Measurements from ENCODE around the gene BCDIN3D. TPM values are rescaled to one million over a fixed set of nuclear protein-coding genes. Genes with fewer than 3 reads are reported as not detected.
A peak's percentile ranks its signal among the peaks of the same experiment; 100 is the strongest.

BCDIN3D gene
- total RNA-seq, 2 experiments from 2014 or later = 8.9 to 9.9 TPM

DNA sequence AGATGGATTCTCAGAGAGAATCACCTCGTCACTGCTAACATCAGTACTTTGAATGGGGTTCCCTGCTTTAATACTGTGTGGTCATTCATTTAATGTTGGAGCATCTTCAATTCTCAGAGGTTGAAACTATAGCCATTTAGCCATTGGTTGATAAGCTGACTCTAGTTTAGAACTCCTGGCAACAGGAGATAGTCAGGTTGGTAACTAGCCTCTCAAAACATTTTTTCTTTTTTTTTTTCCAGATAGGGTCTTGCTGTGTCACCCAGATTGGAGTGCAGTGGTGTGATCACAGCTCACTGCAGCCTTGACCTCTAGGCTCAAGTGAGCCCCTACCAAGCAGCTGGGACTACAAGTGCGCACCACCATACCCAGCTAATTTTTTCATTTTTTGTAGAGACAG, 11.2 kb downstream of the BCDIN3D start:
- Mint-ChIP-seq H3K27me3 (peaks cover 26% of the 10 kb centered on the region), H3K27ac (no peak overlapping the region), H3K4me3 (no peak overlapping the region), H3K9me3 (no peaks in the 10 kb centered on the region), H3K36me3 (ENCODE audit: low read depth) (no peaks in the 10 kb centered on the region), H3K4me1 (peaks cover 13% of the 10 kb centered on the region)
- POLR2A ChIA-PET = interaction anchor here (1.5 kb wide), 1 partner anchor 10 kb away, joined by 6 read pairs; no protein-coding TSS in a partner anchor
- CTCF ChIA-PET = interaction anchor here (1.2 kb wide), 1 partner anchor 55 kb away, joined by 3 read pairs; no protein-coding TSS in a partner anchor
- no peak for DNase-seq

GRCh38 chr12:49828133-49829091, 14.5 kb downstream of the BCDIN3D start, which contains the start of gene NCKAP5L:
TSS of gene NCKAP5L (minus strand) at chr12:49828413. CDS start at chr12:49804044, 24,369 bp downstream.
- DNase-seq = peak; percentile 90
- Mint-ChIP-seq H3K4me3 (peak within 1 kb of the TSS; percentile 79), H3K27ac (peak within 1 kb of the TSS; percentile 26), H3K9me3 (no peaks in the 10 kb centered on the region), H3K4me1 (peaks cover 13% of the 10 kb centered on the region), H3K27me3 (peaks cover 32% of the 10 kb centered on the region), H3K36me3 (ENCODE audit: low read depth) (no peaks in the 10 kb centered on the region)
- CTCF ChIA-PET = interaction anchor here (0.7 to 2.8 kb wide), 6 partner anchors 11 to 191 kb away, joined by 3 to 14 read pairs (median 4); partner anchors contain the start of gene TMBIM6
- POLR2A ChIA-PET = interaction anchor here (0.8 to 5.7 kb wide), 4 partner anchors 9 to 158 kb away, joined by 3 to 37 read pairs (median 8); partner anchors contain the start of genes BCDIN3D and TMBIM6

DNA sequence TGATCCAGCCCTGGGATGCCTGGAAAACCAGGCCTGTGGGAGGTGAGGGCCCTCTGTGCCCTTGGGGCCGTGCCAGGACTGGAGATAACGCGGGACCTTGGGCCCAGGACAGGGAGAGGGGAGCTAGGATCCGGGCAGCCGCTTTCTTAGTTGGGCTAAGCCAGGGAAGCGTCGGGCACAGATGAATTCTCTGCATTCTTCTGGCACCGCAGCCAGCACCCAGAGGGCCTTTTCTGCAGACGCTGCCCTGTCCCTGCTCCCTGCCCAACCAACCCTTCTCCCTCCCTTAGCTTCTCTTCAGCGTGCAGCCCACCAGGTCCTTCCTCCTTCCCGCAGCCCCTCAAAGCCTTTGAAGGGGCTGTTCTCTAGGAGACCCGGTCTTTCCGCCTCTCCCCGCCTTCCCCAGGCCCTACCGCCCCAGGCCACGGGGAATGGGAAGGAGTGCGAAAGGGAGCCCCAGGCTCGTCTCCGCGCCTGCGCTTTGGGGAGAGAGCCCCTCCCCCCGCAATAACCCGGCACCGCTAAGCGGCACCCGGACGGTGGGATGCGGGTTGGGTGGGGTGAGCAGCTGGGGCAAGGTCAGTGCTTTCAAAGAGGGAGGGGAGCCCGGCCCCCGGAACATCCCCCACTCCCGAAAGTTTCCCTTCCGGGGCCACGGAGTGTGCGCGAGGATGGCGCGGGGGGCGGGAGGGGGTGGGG, 15.4 kb downstream of the BCDIN3D start:
- Mint-ChIP-seq H3K27me3 (peaks cover 32% of the 10 kb centered on the region), H3K4me3 (peak overlapping the region; percentile 49), H3K4me1 (peaks cover 15% of the 10 kb centered on the region), H3K36me3 (ENCODE audit: low read depth) (no peaks in the 10 kb centered on the region), H3K9me3 (no peaks in the 10 kb centered on the region), H3K27ac (no peak overlapping the region)
- ChIA-PET CTCF (interaction anchor here (0.7 to 2.8 kb wide), 3 partner anchors 10 to 87 kb away, joined by 4 to 14 read pairs (median 5); partner anchors contain the start of gene TMBIM6), POLR2A (interaction anchor here (1.6 to 5.7 kb wide), 3 partner anchors 14 to 157 kb away, joined by 4 to 37 read pairs (median 12); partner anchors contain the start of genes BCDIN3D and TMBIM6)
- DNase-seq = peak; percentile 25

- Mint-ChIP-seq H3K27ac (no peak overlapping the region), H3K4me1 (peaks cover 15% of the 10 kb centered on the region), H3K36me3 (ENCODE audit: low read depth) (no peaks in the 10 kb centered on the region), H3K4me3 (peak overlapping the region; percentile 49), H3K27me3 (peaks cover 32% of the 10 kb centered on the region), H3K9me3 (no peaks in the 10 kb centered on the region)
- no peak for DNase-seq
- ChIA-PET CTCF (interaction anchor here (1.3 to 1.9 kb wide), 2 partner anchors 12 to 86 kb away, joined by 4 read pairs; partner anchors contain the start of gene TMBIM6), POLR2A (interaction anchor here (1.6 to 5.7 kb wide), 2 partner anchors 15 to 156 kb away, joined by 4 to 37 read pairs; partner anchors contain the start of gene BCDIN3D)
Observed at GRCh38 chr12:49827051-49827400, 15.9 kb downstream of the BCDIN3D start.

DNA sequence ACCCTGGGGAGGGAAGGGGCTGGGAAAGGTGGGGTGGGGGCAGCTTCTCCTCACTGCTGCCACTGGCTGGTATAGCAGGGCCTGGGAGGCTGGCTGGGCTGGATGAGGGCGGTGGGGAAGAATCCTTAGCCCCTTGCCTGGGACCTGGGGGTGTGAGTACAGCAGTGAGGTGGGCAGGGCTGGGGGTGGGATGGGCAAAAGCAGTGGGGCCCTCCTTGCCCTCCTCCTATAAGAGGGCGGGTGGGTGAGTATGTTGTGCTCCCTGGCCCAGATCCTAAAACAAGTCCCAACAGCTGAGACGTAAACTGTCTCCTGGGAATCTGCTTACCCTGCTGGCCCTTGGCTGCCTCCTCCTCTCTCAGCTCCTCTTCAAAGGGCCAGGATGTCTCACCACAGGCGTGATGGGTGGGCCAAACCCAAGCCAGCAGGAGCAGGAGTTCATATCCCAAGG, 16.9 kb downstream of the BCDIN3D start:
- Mint-ChIP-seq H3K9me3 (no peaks in the 10 kb centered on the region), H3K4me3 (no peak overlapping the region)
- CTCF ChIA-PET = interaction anchor here (0.6 to 1.3 kb wide), 2 partner anchors 13 to 167 kb away, joined by 3 to 4 read pairs; no protein-coding TSS in a partner anchor

GRCh38 chr12:49825360-49825970, 17.4 kb downstream of the BCDIN3D start:
- CTCF ChIA-PET = interaction anchor here (0.6 kb wide), 1 partner anchor 168 kb away, joined by 3 read pairs; no protein-coding TSS in a partner anchor
- H3K27ac Mint-ChIP-seq = no peak overlapping the region
- no peak for DNase-seq
- H3K4me3 Mint-ChIP-seq = no peak overlapping the region
- POLR2A ChIA-PET = interaction anchor here (5.7 kb wide), 1 partner anchor 16 kb away, joined by 37 read pairs; the partner anchor contains the start of gene BCDIN3D
- peaks cover 24% of the 10 kb centered on the region for H3K4me1 Mint-ChIP-seq
- H3K9me3 Mint-ChIP-seq = no peaks in the 10 kb centered on the region
- H3K36me3 Mint-ChIP-seq (ENCODE audit: low read depth) = no peaks in the 10 kb centered on the region
- peaks cover 28% of the 10 kb centered on the region for H3K27me3 Mint-ChIP-seq

More for the DNA sequence above, 16.9 kb downstream of the BCDIN3D start:
- Mint-ChIP-seq H3K4me1 (peaks cover 21% of the 10 kb centered on the region), H3K27ac (no peak overlapping the region), H3K36me3 (ENCODE audit: low read depth) (no peaks in the 10 kb centered on the region), H3K27me3 (peaks cover 28% of the 10 kb centered on the region)
- POLR2A ChIA-PET = interaction anchor here (5.7 kb wide), 1 partner anchor 16 kb away, joined by 37 read pairs; the partner anchor contains the start of gene BCDIN3D
- DNase-seq = no peak

DNA sequence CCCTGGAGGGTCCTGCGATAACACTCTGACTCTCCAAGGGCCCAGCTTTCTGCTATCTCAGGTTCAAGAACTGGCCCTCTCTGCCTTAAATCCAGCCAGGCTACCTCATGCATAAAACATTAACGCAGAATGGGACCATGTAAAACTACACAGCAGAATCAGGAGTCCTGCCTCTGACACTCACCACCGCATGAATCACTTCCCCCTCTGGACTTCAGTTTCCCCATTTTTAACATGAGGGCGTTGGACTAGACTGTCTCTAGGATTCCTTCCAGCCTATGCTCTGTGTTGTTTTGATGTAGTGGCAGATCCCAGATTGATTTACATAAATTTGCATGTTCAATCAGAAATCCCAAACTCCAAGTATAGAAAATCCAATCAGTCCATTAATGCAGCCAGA, 18.0 kb downstream of the BCDIN3D start:
- Mint-ChIP-seq H3K27ac (no peak overlapping the region), H3K9me3 (no peaks in the 10 kb centered on the region), H3K36me3 (ENCODE audit: low read depth) (no peaks in the 10 kb centered on the region), H3K4me3 (no peak overlapping the region), H3K27me3 (peaks cover 22% of the 10 kb centered on the region), H3K4me1 (peaks cover 24% of the 10 kb centered on the region)
- ChIA-PET POLR2A (interaction anchor here (0.6 kb wide), 1 partner anchor 20 kb away, joined by 3 read pairs; no protein-coding TSS in a partner anchor), CTCF (interaction anchor here (0.5 to 0.9 kb wide), 2 partner anchors 42 to 1088 kb away, joined by 3 read pairs; no protein-coding TSS in a partner anchor)
- DNase-seq = no peak

DNA sequence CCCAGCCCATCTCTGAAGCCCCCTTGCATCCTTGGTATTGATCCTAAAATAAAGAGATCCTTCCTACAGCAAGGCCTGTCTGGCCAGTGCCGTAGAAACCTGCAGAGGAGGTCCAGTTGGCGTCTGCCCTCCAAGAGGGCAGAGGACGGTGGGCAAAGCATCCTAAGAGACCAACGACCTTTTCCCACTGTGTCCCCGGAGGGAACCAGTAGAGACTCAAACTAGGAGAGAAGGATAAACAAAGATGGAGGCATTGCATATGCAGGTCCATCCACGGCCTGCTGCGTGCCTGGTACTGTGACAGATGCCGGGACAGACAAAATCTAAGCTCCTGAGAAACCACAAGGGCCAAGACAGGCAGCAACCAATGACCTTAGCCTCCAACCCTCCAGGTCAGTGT, 18.5 kb downstream of the BCDIN3D start:
- H3K4me1 Mint-ChIP-seq = peaks cover 26% of the 10 kb centered on the region

DNA sequence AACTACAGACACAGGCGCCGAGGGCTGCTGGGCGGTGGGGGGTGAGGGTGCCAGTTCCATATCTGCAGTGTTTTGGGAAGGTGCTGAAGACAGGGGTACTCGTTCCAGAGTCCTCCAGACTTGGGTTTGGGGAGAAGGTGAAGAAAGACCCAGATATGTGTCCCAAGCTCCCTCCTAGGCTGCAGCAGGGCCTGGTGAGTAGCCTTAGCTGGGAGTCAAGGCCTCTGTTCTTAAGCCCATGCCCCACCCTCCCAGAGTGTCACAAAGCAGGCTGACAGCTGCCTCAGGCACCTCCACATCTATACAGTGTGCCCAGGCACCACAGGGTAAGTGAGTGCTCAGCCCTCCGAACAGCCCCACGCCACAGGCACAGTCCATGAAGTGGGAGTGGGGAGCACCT, 19.0 kb downstream of the BCDIN3D start:
- Mint-ChIP-seq H3K27me3 (peaks cover 18% of the 10 kb centered on the region), H3K4me3 (no peak overlapping the region), H3K27ac (no peak overlapping the region), H3K36me3 (ENCODE audit: low read depth) (no peaks in the 10 kb centered on the region), H3K4me1 (peaks cover 22% of the 10 kb centered on the region), H3K9me3 (no peaks in the 10 kb centered on the region)
- no peak for DNase-seq
- ChIA-PET CTCF (interaction anchor here (0.9 kb wide), 1 partner anchor 43 kb away, joined by 3 read pairs; no protein-coding TSS in a partner anchor), POLR2A (no interaction called here)

More for the DNA sequence above, 18.5 kb downstream of the BCDIN3D start:
- CTCF ChIA-PET = interaction anchor here (0.5 to 0.9 kb wide), 2 partner anchors 43 to 1088 kb away, joined by 3 read pairs; no protein-coding TSS in a partner anchor
- H3K27me3 Mint-ChIP-seq = peaks cover 22% of the 10 kb centered on the region
- POLR2A ChIA-PET = interaction anchor here (0.6 kb wide), 1 partner anchor 21 kb away, joined by 3 read pairs; no protein-coding TSS in a partner anchor
- no peak overlapping the region for H3K27ac Mint-ChIP-seq
- H3K4me3 Mint-ChIP-seq = no peak overlapping the region
- no peaks in the 10 kb centered on the region for H3K36me3 Mint-ChIP-seq (ENCODE audit: low read depth)
- no peak for DNase-seq
- H3K9me3 Mint-ChIP-seq = no peaks in the 10 kb centered on the region

GRCh38 chr12:49823350-49823749, 19.6 kb downstream of the BCDIN3D start:
- Mint-ChIP-seq H3K9me3 (no peaks in the 10 kb centered on the region), H3K4me3 (no peak overlapping the region), H3K27ac (no peak overlapping the region), H3K4me1 (peaks cover 16% of the 10 kb centered on the region), H3K27me3 (peaks cover 14% of the 10 kb centered on the region), H3K36me3 (ENCODE audit: low read depth) (no peaks in the 10 kb centered on the region)
- DNase-seq = no peak
- CTCF ChIA-PET = no interaction called here
- POLR2A ChIA-PET = no interaction called here

GRCh38 chr12:49821373-49822287, 21.3 kb downstream of the BCDIN3D start:
- Mint-ChIP-seq H3K4me1 (peaks cover 14% of the 10 kb centered on the region), H3K27ac (peak overlapping the region; percentile 27), H3K9me3 (no peaks in the 10 kb centered on the region), H3K27me3 (peaks cover 4% of the 10 kb centered on the region), H3K36me3 (ENCODE audit: low read depth) (no peaks in the 10 kb centered on the region), H3K4me3 (no peak overlapping the region)
- POLR2A ChIA-PET = interaction anchor here (1.2 kb wide), 1 partner anchor 18 kb away, joined by 3 read pairs; no protein-coding TSS in a partner anchor
- CTCF ChIA-PET = interaction anchor here (1.5 to 1.9 kb wide), 2 partner anchors 44 to 145 kb away, joined by 3 to 7 read pairs; no protein-coding TSS in a partner anchor
- no peak for DNase-seq
